Muscle of arm (tissue), 14 donors: ENCODE results near the gene SLC2A9. TPM values are rescaled to one million over a fixed set of nuclear protein-coding genes. Genes with fewer than 3 reads are reported as not detected.

Experiments
- DNase-seq: peaks from one replicate; pipeline ENCODE4 v3.0.0-alpha.2; 2013
- long read RNA-seq, 11 donors: transcript quantifications; one replicate each; lab custom pipeline, GENCODE V29; 2026
- polyA plus RNA-seq, 12 donors: library from polyadenylated mRNA; unstranded; fragments of 120-200 nt; gene quantifications; one replicate each; pipeline ENCODE4 v1.2.1, GENCODE V29; 2013; ENCODE audit not compliant: insufficient read length in 12 of 12

The SLC2A9 gene
- 1 to 10 TPM in 10 of 12 donors, not detected in 2; 3.6 to 7.0 (median 4.6) TPM for polyA plus RNA-seq
- long read RNA-seq, donor 1, transcript SLC2A9-201 (12 exons, 1,850 nt), result major isoform, 5 of 5 reads
- long read RNA-seq, donor 1, partial matches to known transcripts, result 0 of 5 reads
- long read RNA-seq, donor 1, other reads (novel, unspliced or antisense), result 0 of 5 reads
- long read RNA-seq, donor 2, result 0 reads
- long read RNA-seq, donor 3, partial matches to known transcripts, result 0 of 1 reads
- long read RNA-seq, donor 3, other reads (novel, unspliced or antisense), result 0 of 1 reads
- long read RNA-seq, donor 4, result 0 reads
- long read RNA-seq, donor 5, partial matches to known transcripts, result 0 of 1 reads
- long read RNA-seq, donor 5, other reads (novel, unspliced or antisense), result 0 of 1 reads
- long read RNA-seq, donor 6, result 0 reads
- long read RNA-seq, donor 7, result 0 reads
- long read RNA-seq, donor 8, result 0 reads
- long read RNA-seq, donor 9, result 0 reads
- long read RNA-seq, donor 10, result 0 reads
- long read RNA-seq, donor 11, result 0 reads

DNA sequence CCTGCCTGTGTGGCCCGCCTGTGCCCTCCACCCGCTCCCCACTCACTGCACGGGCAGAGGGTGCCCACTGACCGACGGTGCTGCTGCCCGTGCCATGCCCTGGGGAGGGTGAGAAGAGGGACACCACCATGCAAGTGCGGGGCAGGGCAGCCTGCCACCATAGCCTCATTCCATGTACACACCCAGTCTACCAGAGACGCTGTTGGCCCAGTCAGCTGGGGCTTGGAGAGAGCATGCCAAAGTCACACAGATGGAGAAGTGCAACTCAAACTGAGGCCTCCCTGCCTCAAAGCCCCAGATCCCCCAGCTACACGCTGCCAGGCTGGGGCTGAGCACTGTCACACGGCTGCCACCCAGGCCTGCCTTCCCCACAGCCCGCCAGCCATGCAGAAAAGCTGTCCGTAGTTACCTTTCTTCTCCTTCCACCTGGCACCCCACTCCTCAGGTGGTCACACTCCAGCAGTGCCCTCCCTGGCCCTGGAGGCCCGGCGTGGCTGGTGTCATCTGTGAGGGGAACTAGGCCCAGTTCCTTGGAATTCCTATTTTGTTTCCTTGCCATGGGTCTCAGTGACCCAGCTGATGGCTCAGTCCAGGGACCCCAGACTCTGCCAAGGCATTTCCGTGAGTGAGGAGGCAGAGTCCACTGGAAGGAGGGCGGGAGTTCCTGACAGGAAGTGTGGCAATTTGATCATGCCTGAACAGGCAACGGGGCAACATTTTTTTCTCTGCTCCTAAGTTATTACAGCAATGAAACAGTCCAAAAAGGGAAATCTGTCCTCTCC, at the start of gene SLC2A9:
TSS of gene SLC2A9 (minus strand) at position 627 of the 782 bp plus-strand sequence. CDS start at position 559, 68 bp downstream.
- no peak for DNase-seq

DNA sequence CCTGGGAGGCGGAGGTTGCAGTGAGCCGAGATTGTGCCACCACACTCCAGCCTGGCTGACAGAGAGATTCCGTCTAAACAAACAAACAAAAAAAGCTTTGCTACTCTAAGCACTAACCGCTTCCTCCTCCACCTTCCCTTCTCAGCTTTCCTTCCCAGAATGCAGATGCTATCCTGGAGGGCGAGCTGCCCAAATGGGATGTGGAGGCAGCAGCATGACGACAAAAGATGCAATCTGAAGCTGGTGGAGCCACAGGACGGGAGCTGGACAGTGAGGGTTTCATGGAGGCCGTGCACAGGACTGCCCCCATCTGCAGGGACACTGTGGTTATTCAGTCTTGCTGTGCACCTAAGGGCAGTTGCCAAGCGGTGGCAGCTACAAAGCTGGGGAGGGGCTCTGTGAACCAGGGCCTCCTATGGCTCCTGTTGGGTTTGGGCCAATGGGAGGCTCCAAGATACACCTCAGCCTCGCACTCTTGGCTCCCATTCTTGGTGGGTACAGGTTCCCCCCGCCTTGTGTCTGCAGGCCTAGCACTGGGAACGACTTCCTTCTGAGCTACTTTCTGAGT, 47.9 kb upstream of the SLC2A9 start:
- DNase-seq, result no peak

DNA sequence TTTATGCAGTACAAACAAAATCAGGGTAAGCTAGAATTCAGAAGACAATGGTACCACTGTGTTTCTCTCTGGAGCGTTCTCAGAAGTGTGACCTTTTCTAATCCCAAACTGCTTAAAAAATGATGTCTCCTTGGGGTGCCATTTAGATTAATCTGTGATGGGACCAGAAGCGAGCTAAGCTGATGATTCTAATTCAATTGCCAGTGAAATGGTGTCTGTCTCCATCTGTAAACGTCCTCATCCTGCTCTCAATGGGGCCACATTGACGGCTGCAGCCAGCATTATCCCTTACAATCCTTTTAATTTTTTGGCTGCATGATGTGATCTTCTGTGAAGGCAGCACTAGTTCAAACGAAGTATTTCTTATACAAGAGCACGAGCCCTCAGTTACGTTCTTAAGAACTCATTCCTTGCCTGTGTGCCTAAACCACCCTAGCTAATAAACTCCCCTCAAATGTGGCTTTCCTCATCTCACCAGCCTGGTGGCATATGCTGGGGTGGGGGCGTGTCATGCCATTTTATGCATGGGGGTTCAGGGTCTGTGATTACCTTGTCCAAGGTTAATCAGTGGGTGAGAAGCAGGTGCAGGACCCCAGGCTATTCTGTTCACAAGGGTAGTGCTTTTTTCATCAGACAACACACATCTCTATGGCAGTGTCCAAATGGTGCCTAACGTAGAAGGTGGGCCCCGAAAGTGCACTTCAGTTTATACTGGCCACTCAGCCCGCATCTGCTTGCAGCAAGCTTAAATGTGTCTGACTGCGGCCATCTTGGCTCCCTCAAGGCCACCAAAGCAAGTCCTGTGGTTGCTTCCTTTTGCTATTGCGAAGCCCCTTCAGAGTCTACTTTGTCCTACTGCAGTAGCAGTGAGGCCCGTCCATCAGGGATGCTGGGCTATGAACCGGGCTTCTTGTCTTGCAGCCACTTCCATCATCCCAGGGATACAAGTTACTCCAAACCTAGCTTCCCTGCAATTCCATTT, 45.7 kb upstream of the SLC2A9 start:
- no peak for DNase-seq

DNA sequence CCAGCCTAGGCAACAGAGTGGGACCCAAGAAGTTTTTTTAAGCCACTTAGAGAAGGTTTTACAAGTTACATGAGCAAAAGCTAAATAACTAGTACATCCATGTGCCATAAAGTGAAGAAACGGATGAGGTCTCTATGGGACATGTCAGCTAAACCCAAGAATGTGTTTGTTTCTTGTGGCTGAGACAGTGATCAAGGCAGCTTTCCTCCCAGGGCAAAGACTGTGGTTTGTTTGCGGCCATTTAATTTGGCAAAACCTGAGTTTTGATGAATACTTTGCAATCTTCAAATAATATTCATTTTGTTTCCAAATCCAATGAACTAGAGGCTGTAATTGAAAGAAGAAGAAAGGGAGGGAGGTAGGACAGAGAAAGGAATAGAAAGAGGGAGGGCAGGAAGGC, 44.9 kb upstream of the SLC2A9 start:
- DNase-seq, result no peak

DNA sequence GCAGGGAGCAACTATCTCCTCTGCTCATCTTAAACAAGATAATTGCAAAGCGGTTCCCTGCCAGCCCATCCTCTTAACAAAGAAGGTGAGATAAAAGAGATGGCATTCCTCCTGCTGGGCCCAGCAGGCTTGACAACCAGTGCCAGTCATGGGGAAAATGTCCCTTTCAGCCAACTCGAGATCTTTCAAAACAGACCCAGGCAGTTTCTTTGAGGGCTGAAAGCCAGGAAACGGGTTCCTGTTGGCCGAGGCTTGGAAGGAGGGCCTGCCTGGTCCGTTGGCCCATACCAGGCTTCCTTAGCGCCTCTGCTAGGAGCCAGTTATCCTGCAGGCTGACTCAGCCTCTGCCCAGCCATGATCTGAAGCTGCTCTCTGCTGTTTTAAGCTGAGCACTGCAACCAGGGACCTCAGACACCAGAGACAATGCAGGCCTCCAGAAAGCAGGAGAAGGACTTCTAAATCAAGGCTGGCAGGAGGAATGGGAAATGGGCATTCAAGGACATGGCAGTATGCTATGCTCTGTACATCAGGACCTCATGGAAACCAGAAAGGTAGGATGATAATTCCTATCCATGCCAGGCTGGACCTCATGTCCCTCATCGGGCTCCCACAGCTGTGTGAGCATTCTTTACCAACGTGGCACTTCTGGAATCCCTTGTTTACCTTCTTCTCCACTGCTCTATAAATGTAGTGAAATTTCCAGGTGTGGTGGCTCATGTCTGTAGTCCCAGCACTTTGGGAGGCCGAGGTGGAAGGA, 42.4 kb upstream of the SLC2A9 start:
- DNase-seq, result peak; percentile 43

DNA sequence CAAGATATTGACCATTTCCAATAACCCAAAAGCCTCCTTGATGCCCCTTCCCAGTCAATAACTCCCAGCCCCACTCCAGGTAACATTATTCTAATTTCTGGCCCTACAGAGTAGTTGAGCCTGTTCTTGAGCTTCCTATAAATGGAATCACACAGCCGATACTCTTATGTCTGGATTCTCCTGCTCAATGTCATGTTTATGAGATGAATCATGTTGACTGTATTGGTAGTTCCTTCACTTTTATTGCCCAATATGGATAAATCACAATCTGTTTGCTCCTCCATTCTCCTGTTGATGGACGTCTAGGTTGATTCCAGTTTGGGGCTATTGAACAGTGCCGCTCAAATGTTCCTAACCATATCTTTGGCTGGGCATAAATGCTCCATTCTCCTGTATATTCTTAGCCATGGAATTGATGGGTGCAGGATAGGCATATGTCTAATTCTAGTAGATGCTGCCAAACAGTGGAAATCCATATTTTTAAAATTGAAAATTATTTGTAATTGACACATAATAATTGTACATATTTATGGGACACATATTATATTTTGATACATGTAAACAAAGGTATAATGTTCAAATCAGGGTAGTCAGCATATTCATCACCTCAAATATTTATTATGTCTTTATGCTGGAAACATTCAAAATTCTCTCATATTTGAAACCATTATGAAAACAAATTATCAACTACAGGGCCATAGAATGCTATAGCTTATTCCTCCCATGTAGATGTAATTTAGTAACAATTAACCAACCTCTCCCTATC, 40.5 kb upstream of the SLC2A9 start:
- DNase-seq, result no peak

DNA sequence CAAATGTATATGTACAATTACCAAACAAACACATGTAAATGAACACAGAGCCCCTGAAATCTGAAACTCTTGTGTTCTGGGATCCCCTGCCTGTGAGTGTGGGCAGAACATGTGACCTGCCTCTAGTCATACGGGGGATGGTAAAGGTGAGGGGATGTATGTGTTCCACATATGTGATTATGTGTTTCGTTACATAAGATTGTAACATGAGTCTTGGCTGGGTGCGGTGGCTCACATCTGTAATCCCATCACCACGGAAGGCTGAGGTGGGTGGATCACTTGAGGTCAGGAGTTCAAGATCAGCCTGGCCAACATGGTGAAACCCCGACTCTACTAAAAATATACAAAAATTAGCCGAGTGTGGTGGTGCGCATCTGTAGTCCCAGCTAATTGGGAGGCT, 37.1 kb upstream of the SLC2A9 start:
- DNase-seq, result no peak

DNA sequence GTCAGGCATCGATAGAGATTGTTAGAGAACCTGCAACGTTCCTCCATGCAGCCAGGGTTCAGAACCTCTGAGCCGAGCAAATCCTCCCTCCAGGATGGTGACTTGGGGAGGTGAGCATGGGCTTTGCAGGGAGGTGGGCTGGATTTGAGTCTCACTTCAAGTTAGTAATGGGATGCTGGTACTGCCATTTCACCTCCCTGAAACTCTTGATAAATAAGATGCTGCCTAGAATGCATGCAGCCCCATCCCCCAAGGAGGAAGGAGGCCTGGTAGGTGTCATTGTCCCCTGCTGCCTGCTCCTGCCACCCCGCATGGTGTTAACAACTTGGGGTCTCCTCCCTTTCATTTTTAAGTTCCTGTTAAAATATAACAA, 35.7 kb upstream of the SLC2A9 start:
- DNase-seq, result no peak

DNA sequence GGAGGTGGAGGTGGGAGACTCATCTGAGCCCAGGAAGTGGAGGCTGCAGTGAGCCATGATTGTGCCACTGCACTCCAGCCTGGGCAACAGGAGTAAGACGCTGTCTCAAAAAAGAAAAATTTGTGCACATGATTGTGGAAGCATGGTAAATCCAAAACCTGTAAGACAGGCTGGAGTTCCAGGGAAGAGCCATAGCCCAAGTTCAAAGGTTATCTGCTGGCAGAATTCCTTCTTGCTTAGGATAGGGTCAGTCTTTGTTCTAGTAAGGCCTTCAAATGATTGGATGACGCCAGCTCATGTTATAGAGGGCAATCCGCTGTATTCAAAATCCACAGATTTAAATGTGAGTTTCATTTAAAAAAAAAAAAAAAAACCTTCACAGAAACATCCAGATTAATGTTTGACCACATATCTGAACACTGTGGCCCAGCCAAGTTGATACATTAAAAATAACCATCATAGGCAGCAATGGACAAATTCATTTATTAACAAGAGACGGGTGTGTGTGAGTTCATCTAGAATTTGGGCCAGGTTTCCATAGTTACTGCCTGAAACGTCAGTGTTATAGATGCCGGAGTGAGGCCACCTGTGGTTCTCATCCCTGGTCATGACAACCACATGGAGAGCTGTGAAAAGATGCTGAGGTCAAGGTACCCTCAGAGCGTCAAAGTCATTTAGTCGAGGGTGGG, 35.2 kb upstream of the SLC2A9 start:
- no peak for DNase-seq

DNA sequence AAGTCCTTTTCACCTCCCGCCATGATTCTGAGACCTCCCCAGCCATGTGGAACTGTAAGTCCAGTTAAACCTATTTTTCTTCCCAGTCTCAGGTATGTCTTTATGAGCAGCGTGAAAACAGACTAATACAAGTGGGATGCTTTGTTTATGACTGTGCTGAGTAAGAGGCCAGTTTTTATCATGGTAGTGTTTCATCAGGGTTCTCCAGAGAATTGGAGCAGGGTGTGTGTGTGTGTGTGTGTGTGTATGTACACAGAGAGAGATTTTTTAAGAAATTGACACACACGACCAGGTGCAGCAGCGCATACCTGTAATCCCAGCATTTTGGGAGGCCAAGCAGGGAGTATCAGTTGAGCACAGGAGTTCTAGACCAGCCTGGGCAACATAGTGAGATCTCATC, 34.6 kb upstream of the SLC2A9 start:
- DNase-seq, result no peak

DNA sequence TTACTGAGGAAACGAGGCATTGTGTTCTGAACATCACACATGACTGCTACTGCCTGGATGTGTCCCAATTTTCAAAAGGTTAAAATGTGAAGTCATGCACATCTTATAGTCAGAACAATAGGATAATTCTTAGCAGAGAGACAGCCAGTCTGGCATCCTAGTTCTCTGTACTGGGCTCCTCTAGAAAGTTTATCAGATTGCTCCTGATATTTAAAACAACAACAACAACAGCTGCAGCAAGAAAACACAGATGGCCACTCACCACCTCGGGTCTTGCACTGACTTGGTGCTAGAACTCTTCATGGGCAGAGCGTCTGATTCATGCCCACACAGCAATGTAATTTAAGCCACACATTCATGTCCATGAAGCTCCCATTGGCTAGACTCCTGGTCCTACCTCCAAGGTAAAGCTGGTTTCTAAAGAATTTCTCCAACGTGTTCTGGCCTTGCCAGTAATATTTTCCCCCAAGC, 33.3 kb upstream of the SLC2A9 start:
- no peak for DNase-seq

DNA sequence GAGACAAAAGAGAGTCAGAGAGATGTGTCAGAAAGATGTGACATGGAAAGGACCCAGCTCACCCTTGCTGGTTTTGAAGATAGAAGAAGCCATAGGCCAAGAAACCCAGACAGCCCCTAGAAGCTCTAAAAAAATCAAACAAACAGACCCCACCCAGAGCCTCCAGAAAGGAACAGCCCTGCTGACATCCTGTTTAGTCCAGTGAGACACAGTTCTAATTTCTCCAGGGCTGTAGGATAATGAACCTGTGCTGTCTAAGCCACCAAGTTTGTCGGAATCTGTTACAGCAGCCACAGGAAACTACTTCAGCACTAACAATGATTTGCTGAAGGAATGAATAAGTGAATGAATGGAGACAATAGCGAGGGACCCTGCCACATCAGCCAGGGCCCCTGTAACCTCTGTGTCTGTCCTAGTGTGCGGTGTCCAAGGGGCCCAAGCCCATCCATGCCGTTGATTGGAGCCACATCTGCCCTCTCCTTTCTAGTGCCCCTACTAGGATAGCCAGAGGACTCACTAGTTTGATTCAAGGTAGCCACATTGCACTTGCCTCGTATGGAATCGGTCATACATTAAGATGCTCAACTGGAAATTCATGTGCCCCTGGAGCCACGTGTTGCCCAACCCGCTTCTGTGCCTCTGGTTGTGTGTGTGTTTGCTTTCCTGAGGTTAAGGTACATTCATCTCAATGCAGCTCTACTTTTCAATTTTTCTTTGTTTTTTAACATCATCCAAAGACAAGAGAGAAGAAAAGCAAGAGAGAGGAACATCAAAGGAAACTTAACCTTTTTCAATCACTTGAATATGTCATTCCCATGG, 32.5 kb upstream of the SLC2A9 start:
- no peak for DNase-seq

DNA sequence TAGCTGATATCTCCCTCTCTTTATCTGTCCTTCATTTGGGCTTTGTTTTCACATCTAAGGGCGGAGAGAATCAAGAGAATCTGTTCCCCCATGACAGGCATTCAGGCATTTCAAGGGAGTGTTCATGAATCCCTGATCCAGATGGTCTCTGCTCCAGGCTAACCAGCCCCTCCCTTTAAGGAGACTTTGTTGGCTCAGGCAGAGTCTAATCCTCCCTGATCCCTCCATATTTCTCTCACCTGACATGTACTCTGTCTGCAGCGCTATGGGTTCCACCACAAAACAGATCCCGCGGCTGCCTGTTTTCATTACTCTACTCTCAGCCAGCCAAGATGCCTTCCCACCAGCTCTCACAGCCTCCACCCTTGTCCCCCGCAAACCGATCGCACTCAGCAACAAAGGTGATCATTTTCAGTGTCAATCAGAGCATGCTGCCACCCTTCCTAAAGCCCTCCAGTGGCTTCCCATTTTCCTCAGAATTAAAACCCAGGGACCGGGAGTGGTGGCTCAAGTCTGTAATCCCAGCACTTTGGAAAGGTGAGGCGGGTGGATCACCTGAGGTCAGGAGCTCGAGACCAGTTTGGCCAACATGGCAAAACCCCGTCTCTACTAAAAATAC, 30.3 kb upstream of the SLC2A9 start:
- no peak for DNase-seq

DNA sequence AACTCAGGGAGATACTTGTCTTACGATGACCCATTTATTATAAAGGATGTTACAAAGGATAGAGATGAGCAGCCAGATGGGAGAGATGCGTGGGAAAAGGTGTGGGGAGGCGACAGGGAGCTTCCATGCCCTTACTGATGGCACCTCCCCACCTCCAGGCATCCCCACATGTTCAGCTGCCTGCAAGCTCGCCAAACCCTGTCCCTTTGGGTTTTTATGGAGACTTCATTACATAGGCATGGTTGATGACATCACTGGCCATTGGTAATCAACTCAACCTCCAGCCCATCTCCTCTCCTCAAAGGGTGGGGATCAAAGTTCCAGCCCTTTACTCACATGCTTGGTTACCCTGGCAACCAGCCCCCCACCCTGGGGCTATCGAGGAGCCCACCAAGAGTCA, 29.4 kb upstream of the SLC2A9 start:
- no peak for DNase-seq

DNA sequence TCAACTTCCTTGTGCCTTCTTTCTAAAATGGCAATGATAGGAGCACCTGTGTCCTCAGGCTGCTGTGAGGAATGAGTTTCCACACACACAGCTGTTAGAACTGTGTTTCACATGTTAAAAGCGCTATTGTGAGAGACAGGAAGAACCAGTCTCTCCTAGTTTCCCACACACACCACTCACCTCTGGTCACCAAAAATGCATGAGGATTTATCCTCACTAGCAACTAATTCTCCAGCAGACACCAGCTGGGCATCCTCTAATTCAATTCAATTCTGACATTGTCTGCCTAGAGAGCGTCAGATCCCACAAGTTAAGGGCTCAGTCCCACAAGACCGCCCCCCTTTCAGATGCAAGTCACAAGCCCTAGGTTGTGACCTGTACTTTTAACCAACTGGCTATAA, 29.0 kb upstream of the SLC2A9 start:
- DNase-seq, result no peak

DNA sequence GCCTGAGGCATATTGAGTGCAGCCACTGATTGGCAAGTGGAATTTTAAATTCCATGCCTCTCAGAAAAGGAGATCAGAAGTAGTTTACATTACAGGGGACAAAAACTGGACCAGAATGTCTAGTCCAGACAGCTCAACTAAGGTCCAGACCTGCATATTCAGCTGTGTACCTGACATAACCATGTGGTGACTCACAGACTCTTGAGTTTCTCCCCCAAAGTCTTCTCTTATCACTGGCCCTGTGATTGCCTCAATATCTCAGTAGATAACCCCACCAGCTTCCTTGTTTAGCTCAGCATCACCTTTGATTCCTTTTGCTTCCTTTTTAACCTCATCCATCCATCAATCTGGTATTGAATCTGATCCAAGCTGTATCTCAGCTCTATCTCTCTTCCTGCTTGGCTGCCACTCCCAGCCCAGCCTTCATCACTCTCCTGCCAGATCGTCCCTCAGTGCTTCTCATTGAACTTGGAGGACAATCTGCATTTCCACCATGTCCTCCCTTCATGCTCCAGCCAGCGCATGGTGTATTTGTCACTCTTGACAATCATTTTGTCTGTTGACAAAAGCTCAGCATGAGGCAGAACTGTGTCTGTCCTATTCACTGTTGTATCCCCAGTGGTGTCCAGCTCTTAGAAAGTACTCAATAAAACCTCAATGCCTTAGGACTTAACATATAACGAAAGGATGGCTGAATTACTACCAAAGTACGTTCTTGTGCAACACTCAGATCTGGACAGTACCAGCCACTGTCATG, 27.8 kb upstream of the SLC2A9 start:
- no peak for DNase-seq

DNA sequence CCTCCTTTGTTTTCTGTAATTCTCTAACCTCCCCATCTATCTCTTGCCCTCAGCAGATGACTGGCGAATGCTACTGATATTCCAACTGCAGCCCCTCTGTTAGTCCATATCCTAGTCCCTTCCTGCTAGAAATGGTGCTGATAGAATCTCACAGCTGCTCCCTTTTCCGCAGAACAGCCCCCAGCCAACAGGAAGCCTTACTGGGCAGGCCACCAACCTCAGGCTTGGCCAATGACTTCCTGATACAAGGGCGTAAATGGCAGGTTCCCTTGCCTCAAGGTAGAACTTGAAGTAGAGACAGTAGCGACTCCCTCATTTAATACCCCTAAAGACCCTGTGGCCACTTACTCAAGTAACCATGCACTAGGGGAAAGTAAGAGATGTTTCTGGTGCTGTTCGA, 26.7 kb upstream of the SLC2A9 start:
- DNase-seq, result no peak
